Stimulated activated CD4-positive, alpha-beta T cell treated with anti-CD3 and anti-CD28 coated beads, Interleukin-2, amount 100 ng/mL, for 24 hours (primary cell): ENCODE measurements around the gene ALX4.

Source experiments
- DNase-seq, 2 donors: peaks; one replicate each; pipeline ENCODE4 v3.0.0-alpha.2; 2020

The ALX4 gene

DNA sequence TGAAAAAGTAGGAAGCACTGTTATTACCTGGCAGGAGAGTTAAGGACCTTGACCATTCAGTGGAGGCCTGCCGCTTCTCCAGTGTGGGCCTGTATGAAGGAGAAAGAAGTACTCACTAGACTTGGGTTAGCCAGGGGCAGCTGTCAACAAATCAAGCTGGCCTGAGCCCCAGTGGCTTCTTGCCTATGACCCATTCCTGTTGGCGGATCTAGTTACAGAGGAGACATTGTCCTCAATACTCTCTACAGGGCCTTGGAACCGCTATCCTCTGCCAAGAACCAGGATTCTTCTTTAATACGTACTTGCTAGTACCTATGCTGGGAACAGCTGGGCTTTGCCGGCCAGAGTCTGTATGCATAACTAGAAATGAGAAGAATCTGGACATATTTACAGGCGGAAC lies 68.1 kb downstream of the ALX4 start:
- DNase-seq: no peak

GRCh38 chr11:44237156-44237555 lies 72.8 kb downstream of the ALX4 start:
- no peak for DNase-seq

DNA sequence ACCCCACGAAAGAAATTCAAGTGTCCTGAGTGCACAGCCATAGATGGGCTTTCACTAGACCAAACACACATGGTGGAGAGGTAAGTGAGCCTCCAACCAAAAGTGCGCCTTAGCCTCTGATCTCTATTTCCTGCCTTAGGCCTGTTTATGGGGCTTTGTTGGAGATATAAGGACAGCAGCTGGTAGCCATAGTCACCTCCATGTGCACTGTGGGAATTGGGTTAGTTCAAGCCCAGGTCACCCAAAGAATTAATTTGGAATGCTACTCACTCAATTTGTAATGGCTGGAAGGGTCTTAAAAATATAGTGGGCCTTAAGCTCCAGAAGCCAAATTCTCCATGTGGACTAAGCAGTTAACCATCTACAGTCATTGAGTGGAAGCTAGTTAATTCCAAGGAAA lies 73.6 kb downstream of the ALX4 start:
- no peak for DNase-seq

DNA sequence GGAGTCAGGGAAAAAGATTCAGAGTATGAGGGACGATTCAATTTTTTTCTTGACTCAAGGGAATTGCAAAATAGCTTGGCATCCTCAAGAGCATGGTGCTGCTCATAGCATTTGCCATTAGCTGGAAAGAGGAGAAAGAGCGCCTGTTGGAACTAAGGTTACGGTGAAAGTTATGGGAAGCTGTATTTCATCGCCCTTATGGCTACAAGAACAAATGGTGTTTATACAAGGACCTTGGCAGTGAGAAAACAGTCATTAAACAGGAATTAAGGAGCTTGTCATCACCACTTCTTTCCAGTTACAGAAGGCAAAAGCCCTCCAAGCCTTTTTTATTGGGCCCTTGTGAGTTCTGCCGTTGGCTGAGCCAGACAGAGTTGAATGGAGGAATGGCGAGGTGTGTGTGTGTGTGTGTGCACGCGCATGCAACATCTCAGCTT lies 74.2 kb downstream of the ALX4 start:
- no peak for DNase-seq

DNA sequence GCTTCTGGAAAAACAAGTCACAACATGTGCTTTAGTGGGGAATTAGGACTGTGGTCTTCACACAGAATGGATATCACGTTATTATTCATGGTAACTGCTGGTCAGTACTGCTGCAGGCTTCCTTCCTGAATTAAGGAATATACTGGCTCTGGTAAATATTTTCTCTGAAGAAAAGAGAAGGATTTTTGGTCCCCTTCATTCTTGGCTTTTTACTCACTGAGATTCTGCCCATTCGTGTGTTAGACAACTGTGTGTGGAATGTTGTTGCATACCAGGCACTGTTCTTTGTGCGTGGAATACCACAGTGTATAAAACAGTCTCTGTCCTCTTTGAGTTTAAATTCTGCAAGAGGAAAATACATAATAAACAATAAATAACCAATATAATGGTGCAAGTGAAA lies 80.3 kb downstream of the ALX4 start:
- no peak for DNase-seq

GRCh38 chr11:44229098-44229497 lies 80.8 kb downstream of the ALX4 start:
- no peak for DNase-seq

DNA sequence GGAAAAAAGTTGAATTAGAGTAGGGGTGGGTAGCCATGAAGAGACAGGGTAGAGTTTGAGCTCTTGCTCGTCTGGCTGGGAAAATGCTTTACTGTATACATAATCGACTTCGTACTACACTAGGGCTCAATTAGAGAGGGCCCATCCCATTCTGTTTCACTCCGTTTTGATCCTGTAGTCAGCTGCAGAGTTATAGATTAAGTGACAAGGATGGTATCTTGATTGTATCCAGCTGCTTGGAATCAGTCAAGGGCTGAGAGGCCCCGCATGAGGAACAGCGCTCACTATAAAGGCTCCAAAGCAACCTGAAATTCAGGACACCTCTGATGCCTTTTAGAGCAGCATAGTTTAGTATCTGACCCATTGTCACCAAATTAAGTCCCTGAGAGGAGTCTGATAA lies 81.6 kb downstream of the ALX4 start:
- DNase-seq: no peak

DNA sequence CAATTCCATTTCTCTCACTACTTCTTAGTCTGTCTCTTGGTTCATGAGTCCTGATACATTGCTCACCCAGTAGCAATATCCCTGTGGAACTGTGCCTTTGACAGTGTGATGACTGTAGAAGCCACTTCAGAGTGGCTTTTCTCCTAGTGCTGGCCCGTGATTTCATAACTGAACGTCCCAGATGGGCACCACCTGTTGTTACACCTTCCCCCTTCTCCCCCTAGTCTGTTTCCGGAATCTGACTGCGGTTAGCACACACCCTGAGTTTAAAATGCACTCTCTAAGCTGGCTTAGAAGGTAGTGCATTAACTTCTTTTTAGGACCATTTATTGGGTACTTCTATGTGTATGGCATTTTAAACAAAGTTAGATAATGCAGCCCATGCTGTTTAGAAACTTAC lies 83.0 kb downstream of the ALX4 start:
- no peak for DNase-seq

DNA sequence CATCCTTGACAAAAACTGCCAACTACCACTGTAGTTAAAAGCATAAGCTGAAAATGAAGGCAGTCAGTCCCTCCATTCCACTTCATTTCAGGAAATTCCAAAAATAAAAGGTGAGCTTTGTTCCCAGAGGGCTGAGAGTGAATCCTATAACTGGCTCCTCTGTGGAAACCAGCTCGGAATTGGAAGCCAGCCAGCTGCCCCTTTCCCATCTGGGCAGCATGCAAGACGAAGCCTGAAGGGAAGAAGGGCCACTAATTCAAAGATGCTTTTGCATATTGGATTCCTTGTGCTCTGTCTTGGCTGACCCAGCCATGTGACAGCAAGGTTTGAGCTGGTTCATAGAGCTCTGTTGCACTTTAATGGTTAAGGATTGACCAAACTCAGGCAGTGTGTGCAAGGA lies 83.4 kb downstream of the ALX4 start:
- DNase-seq: no peak

GRCh38 chr11:44224867-44225501 lies 85.0 kb downstream of the ALX4 start:
- DNase-seq: no peak

DNA sequence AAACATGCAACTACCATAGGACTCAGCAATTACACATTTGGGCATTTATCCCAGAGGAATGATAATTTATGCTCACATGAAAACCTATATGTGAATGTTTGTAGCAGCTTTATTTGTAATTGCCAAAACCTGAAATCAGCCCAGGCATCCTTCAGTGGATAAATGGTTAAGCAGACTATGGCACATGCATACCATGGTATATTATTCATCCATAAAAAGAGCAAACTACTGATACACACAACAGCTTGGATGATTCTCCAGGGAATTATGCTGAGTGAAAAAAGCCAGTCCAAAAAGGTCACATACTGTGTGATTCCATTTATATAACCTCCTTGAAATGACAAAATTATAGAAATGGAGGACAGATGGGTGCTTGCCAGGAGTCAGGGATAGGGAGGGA lies 86.7 kb downstream of the ALX4 start:
- no peak for DNase-seq

- no peak for DNase-seq
Observed at GRCh38 chr11:44221992-44222391, 87.9 kb downstream of the ALX4 start.

DNA sequence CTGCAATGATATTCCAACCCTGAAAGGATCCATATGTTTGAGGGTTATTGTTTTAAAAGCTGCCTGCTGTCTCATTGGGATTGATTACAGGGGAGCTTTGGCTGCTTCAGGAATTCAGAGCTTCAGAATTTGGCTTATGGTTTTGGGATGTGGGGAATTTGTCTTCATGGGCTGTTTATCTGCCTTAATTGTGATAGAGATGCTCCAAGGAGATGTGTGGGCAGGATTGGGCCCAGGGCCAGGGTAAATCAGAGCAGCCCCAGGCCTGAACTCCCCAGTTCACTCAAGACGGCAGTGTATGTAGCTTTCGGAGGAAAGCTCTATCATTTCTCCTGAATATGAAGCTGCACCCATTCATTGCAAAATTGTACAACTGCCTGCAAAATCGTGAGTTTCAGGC lies 88.5 kb downstream of the ALX4 start:
- no peak for DNase-seq

DNA sequence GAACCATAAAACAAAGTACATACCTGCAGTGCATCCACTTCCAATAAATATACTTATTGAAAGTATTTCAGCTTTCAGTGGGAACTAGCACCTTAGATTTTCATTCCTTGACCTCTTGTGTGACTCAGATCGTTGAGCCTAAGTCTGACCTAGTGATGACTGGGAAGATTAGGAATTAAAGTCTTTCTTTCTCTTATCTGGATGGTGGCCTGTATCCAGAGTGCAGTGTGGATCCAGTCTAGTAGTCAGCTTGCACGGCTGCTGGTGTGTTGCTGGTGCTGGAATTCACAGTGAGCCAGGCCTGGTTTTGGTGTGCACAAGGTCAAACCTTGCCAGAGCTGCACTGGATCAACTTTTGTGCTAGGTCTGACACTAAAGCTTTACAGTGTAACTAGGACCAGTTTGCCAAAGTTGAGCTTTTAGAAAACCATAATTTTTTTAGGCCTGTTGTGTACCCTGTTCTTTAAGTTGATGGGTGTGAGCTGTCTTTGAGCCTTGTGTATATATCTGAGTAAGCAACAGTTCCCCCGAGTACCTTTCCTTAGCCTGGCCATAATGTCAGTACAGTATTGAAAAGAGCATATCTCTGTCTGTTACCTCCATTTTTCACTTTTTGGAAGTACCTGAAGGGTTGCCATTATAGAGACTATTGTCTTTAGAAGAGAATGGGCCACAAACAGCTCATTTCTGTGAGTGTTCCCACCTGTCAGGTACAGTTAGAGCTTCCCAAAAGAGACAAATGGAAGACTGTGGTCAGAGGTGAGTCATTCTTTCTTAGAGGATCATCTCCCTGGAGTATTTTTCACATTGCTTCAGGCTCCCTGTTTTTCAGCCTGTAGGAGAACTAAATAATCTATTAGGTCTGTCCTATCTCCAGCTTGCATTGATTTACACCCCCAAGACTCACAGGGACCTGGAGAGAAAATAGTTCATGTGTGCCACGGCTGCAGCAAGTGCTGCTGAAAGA lies 89.8 kb downstream of the ALX4 start:
- DNase-seq: no peak

DNA sequence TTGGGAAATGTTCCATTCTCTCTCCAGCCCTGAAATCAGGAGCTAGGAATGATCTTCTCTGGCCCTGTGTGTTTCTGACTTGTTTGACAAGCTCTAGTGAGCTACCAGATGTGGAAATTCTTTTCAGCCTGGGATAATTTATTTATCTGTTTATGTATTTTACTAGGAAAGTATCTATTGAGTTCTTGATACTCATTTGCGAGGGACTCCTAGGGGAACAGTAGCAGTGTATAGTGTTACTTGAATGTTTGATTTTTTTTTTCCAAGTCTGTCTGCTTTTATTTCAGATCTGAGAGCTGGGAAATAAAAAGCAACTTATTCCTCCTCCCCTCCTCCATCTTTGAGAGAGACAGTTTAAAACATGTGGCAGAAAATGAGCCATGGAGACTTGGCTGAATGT lies 92.5 kb downstream of the ALX4 start:
- no peak for DNase-seq

GRCh38 chr11:44213148-44213547 lies 96.8 kb downstream of the ALX4 start:
- no peak for DNase-seq

- no peak for DNase-seq
Observed at GRCh38 chr11:44212128-44212527, 97.8 kb downstream of the ALX4 start.
